ENCODE results near the gene FHIT. TPM values are rescaled to one million over a fixed set of nuclear protein-coding genes. Genes with fewer than 3 reads are reported as not detected.

The FHIT gene
- total and polyA plus RNA-seq, 7 donors: 2.4 to 10.2 (median 6.1) TPM

DNA sequence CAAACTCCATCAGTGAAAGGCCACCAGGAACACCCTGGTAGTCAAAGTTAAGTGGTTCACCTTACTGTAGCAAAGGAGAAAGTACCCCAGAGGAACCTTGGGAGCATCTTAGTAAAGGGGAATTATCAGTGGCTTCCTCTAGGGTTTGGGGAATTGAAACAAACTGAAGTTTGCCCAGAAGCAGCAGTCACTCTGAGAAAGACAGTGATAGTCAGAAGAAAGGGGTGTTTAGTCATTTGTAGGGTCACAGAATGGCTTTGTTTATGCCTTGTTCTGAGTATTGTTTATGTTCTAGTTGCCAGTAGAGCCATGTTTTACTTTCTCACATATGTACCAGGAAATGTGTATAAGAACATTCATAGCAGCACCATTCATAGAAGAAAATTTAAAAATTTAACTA, 93.8 kb downstream of the FHIT start:
- Histone ChIP-seq H3K9me3 (no peaks in the 10 kb centered on the region), H3K4me3 (no peak overlapping the region), H3K27me3 (no peaks in the 10 kb centered on the region), H3K27ac (no peak overlapping the region), H3K4me1 (peaks cover 0 to 9% (median 0%) of the 10 kb centered on the region in 4 donors), H3K36me3 (no peaks in the 10 kb centered on the region)
- intact Hi-C loops (cut with DNase I): no loop called here
- no peak for DNase-seq
- TF ChIP-seq, protein P1, sequence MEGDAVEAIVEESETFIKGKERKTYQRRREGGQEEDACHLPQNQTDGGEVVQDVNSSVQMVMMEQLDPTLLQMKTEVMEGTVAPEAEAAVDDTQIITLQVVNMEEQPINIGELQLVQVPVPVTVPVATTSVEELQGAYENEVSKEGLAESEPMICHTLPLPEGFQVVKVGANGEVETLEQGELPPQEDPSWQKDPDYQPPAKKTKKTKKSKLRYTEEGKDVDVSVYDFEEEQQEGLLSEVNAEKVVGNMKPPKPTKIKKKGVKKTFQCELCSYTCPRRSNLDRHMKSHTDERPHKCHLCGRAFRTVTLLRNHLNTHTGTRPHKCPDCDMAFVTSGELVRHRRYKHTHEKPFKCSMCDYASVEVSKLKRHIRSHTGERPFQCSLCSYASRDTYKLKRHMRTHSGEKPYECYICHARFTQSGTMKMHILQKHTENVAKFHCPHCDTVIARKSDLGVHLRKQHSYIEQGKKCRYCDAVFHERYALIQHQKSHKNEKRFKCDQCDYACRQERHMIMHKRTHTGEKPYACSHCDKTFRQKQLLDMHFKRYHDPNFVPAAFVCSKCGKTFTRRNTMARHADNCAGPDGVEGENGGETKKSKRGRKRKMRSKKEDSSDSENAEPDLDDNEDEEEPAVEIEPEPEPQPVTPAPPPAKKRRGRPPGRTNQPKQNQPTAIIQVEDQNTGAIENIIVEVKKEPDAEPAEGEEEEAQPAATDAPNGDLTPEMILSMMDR (IDR thresholded peaks at IDR 0.05): no peak
- TF ChIP-seq POLR2AphosphoS5 (IDR thresholded peaks at IDR 0.05) (no peak), EP300 (IDR thresholded peaks at IDR 0.05) (no peak), POLR2A (IDR thresholded peaks at IDR 0.05) (no peak)

GRCh38 chr3:61155701-61156292, 95.5 kb downstream of the FHIT start:
- 57 to 83% methylated on average over 3 of the region's 3 CpGs for WGBS, 2 donors
- intact Hi-C loops (cut with DNase I): no loop called here
- TF ChIP-seq, protein P1 (IDR thresholded peaks at IDR 0.05): no peak
- TF ChIP-seq EP300 (IDR thresholded peaks at IDR 0.05): no peak
- no peaks in the 10 kb centered on the region for H3K9me3 ChIP-seq
- H3K36me3 ChIP-seq: no peaks in the 10 kb centered on the region
- peaks cover 0 to 9% (median 0%) of the 10 kb centered on the region in 4 donors for H3K4me1 ChIP-seq
- no peak overlapping the region for H3K27ac ChIP-seq
- DNase-seq: no peak
- no peaks in the 10 kb centered on the region for H3K27me3 ChIP-seq
- H3K4me3 ChIP-seq: no peak overlapping the region

- 85 to 96% methylated on average over 7 of the region's 7 CpGs for WGBS, 2 donors
- Histone ChIP-seq H3K36me3 (no peaks in the 10 kb centered on the region), H3K27me3 (no peaks in the 10 kb centered on the region), H3K4me3 (no peak overlapping the region), H3K4me1 (peaks cover 0 to 9% (median 0%) of the 10 kb centered on the region in 4 donors), H3K9me3 (no peaks in the 10 kb centered on the region), H3K27ac (no peak overlapping the region)
- no peak for DNase-seq
- intact Hi-C loops (cut with DNase I): no loop called here
- TF ChIP-seq EP300 (IDR thresholded peaks at IDR 0.05) (no peak), POLR2A (IDR thresholded peaks at IDR 0.05) (no peak), POLR2AphosphoS5 (IDR thresholded peaks at IDR 0.05) (no peak)
- TF ChIP-seq, protein P1 (IDR thresholded peaks at IDR 0.05): no peak
Observed at GRCh38 chr3:61154457-61155198, 96.6 kb downstream of the FHIT start.

GRCh38 chr3:61152071-61152470, 99.2 kb downstream of the FHIT start:
- H3K27ac ChIP-seq: no peak overlapping the region
- WGBS, 2 donors: 93 to 95% methylated on average over 1 of the region's 1 CpG
- H3K36me3 ChIP-seq: no peaks in the 10 kb centered on the region
- no peaks in the 10 kb centered on the region for H3K4me1 ChIP-seq
- intact Hi-C loops (cut with DNase I): no loop called here
- H3K4me3 ChIP-seq: no peak overlapping the region
- no peaks in the 10 kb centered on the region for H3K27me3 ChIP-seq
- H3K9me3 ChIP-seq: no peaks in the 10 kb centered on the region
- TF ChIP-seq EP300 (IDR thresholded peaks at IDR 0.05) (no peak), POLR2A (IDR thresholded peaks at IDR 0.05) (no peak), POLR2AphosphoS5 (IDR thresholded peaks at IDR 0.05) (no peak)
- TF ChIP-seq, protein P1 (IDR thresholded peaks at IDR 0.05): no peak
- DNase-seq: no peak
